GM12873 (cell line): ENCODE data around the gene ARIH2.

Experiments
- TF ChIP-seq, protein P1 (sequence below): IDR thresholded peaks from 2 replicates; pipeline ENCODE4 v1.5.1; 2012; ENCODE audit warnings: low read depth, mild to moderate bottlenecking, moderate library complexity, low read length, control low read depth; ENCODE audit not compliant: insufficient read depth; ENCODE audit errors: missing control alignments

ARIH2 gene

DNA sequence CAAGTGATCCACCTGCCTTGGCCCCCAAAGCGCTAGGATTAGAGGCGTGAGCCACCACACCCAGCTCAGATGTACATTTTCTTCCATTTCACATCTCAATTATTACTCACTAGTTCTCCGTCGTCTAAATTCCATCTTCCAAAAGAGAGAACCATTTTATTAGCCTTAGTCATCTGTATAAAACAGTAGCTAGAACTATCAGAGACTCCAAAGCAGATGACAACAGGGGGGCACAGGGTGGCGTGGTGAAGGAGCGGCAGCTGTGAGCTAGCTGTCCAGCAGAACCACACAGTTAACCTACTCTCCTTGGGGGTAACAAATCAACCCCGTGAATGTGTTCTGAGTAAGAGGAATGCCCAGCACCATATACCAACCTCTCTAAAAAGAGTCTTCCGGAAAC is 27.0 kb upstream of the ARIH2 start:
- TF ChIP-seq, protein P1, sequence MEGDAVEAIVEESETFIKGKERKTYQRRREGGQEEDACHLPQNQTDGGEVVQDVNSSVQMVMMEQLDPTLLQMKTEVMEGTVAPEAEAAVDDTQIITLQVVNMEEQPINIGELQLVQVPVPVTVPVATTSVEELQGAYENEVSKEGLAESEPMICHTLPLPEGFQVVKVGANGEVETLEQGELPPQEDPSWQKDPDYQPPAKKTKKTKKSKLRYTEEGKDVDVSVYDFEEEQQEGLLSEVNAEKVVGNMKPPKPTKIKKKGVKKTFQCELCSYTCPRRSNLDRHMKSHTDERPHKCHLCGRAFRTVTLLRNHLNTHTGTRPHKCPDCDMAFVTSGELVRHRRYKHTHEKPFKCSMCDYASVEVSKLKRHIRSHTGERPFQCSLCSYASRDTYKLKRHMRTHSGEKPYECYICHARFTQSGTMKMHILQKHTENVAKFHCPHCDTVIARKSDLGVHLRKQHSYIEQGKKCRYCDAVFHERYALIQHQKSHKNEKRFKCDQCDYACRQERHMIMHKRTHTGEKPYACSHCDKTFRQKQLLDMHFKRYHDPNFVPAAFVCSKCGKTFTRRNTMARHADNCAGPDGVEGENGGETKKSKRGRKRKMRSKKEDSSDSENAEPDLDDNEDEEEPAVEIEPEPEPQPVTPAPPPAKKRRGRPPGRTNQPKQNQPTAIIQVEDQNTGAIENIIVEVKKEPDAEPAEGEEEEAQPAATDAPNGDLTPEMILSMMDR = no peak

DNA sequence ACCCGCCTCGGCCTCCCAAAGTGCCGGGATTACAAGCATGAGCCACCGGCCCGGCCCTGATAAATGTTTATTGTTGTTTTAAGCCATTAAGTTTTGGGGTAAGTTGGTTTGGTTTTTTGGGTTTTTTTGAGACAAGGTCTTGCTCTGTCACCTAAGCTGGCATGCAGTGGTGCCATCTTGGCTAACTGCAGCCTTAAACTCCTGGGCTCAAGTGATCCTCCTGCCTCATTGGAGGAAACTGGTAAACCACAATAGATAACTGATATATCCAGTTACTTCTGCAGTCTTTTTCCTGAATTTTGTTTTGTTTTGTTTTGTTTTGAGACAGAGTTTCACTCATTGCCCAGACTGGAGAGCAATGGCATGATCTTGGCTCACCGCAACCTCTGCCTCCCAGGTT is 24.1 kb upstream of the ARIH2 start:
- TF ChIP-seq, protein P1 = no peak

DNA sequence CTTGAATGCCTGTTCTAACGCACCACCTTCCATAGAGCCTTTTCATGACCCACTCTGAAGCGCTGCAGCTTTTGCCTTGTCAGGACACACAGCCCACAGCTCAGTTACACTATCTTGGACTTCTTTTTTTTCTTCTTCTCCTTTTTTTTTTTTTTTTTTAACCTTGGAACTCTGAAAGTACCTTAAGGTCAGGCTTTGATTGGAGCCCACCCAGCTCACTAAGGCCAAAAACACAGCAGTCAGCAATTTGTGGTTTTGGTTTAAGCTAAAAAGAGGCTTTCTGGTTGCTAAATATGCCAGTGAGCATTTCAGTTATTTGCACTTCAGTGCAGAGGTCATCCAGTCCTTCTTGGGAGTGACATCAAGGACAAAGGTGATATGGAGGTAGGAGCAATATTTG is 21.7 kb upstream of the ARIH2 start:
- TF ChIP-seq, protein P1 = no peak

DNA sequence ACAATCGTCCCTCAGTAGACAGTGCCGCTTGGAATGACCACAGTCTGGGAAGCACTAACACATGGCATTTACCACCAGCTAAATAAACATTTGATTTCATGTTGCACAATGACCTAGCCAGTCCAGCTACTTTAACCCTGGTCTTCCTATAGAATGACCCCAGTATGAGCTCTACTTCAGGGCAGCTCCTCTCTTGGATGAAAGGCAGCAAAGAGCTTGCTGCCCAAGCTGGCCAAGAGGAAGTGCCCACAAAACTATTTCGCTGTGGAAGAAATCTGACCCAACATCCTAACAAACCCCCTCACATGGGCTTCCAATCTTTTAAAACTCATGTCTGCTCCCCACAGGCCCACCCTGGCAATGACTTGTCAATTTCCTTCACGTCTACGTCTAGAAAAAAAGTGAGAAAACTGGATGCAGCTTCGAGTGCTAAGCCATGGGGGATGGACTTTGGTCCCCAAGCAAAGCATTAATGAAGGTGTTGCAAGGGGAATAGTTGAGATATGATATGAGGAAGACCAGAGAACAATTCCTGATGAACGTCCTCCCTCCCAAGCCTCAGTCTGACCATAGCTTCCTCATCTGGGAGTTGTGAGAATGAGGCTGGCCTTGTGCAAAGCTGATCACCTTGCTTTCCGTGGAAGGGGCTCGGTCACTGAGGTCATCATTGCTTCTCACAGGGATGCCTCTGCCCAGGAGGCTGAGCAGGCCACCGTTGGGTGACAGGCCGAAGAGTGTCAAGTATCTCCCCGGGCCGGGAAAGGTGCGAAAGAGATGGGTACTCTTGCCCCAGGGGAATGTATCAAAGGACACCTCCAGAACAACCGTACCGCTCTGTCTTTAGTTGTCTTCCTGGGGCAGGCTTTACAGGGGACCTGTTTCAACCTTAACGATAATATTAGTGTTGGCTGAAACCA is 20.9 kb upstream of the ARIH2 start:
- TF ChIP-seq, protein P1 = no peak

DNA sequence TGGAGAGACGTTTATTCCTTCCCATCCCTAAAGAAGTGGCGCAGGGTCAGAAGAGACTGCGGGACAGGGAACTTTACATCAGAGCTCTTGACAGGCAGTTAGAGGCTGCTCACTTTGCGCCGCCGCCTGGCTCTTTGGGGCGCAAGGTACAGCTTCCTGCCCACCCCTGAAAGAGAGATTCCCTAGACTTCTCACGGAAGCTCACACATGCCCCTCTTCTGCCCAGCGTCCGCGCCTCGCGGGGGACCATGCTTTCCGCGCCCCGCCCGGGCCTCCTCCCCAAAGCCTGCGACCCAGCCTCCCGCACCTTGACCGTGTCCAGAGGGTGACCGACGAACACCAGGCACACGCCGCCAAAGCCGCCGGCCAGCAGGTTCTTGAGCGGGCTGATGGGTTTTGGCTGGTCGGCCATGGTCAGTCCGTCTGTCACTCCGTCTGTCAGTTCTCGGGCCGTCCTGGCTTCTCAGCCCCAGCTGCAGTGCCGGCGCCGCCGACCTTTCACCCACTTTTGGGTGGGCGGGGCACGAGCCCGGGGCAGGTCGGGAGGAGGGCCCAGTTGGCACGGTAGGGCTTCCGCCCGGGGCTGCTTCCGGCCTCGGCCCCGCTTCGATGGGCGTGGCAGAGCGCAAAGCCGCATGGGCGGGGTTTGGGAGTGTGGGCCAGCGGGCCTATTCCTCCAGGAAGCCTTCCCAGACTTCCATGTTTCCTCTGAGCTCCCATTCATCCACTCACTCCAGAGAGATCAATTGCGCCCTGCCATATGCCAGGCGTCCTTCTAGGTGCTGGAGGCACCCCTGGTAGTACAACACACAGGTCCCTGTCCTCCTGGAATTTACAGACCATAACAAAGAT is 20.0 kb upstream of the ARIH2 start, which contains the start of gene SLC25A20:
Gene SLC25A20, minus strand, starts transcription at position 500 of the 852 bp plus-strand sequence. Its CDS starts 88 bp downstream, at position 412.
- TF ChIP-seq, protein P1 = peak; percentile 8

DNA sequence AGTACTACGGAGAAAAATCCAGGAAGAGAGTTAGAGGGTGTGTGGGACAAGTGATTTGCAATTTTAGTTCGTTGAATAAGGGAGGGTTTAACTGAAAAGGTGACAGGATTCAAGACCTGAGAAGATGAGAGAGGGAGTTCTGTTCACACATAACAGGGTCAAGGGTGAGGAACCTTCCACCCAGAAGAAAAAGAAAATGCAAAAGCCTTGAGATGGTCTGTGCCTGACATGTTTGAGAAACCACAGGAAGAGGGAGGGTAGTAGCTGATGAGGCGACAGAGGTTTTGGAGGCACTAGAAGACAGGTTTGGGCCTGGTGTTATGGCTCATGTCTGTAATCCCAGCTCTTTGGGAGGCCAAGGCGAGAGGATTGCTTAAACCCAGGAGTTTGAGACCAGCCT is 19.4 kb upstream of the ARIH2 start:
- TF ChIP-seq, protein P1 = no peak

DNA sequence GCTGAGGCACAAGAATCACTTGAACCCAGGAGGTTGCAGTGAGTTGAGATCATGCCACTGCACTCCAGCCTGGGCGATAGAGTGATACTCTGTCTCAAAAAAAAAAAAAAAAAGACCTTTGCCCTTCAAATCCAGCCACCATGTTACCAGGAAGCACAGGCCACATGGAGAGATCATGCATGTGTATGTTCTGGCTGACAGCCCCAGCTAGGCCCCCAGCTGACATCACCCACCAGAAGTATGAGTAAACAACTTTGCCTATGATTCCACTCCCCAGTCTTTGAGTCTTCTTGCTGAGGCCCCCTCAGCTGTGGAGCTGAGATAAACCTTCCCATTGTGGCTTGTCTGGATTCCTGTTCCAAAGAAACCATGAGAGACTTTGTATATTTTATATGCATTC is 3.3 kb upstream of the ARIH2 start:
- TF ChIP-seq, protein P1 = no peak
